ENCODE measurements around the gene CUL4A. TPM values are rescaled to one million over a fixed set of nuclear protein-coding genes. Genes with fewer than 3 reads are reported as not detected.

The CUL4A gene
- total and polyA plus RNA-seq, 2 donors (not counting 1 experiment from before 2014, with no cell fraction given), result 37.5 to 80.4 TPM

DNA sequence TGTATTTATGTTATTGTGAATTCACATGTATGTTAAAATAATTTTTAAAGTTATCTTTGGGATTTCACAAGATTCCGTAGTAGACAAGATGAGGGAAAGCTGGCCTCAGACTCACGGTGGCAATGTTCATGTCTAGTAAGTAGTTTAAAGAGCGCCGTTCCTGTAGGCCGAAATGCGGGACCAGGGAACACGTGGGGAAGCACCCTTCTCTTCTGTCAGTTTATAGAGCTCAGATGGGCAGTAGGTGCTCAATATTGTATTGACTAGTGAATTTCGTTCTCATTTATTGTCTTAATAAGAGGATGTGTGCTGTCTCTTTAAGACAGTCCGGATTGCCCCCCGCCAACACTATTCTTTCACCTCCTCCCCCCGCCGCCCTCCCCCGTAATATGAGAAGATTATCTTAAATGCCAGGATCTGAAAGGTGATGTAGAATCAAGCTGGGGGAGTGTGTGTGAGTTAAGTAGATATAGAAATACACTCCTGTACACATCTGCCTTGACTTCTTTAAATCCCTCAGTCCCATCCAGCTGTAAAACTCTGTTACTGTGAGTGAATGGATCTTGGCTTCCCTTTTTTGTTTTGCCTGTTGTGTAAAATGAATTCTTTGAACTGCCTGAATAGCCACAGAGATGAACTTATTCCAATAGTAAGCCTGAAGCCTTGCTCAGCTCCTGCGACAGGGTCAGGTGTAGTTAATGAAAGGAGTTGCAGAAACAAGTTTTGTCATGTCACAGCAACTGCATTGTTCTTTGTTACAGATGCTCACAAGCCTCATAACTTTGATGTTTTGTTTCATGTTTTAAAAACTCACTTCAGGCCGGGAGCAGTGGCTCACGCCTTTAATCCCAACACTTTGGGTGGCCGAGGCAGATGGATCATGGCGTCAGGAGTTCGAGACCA is 88.9 kb downstream of the CUL4A start:
- H3K9ac ChIP-seq (ENCODE audit: low read length), result peak overlapping the region; percentile 88
- peaks cover 58% of the 10 kb centered on the region for H3K79me2 ChIP-seq (ENCODE audit: control insufficient read depth, insufficient read depth, low read length)
- TF ChIP-seq, protein P1, sequence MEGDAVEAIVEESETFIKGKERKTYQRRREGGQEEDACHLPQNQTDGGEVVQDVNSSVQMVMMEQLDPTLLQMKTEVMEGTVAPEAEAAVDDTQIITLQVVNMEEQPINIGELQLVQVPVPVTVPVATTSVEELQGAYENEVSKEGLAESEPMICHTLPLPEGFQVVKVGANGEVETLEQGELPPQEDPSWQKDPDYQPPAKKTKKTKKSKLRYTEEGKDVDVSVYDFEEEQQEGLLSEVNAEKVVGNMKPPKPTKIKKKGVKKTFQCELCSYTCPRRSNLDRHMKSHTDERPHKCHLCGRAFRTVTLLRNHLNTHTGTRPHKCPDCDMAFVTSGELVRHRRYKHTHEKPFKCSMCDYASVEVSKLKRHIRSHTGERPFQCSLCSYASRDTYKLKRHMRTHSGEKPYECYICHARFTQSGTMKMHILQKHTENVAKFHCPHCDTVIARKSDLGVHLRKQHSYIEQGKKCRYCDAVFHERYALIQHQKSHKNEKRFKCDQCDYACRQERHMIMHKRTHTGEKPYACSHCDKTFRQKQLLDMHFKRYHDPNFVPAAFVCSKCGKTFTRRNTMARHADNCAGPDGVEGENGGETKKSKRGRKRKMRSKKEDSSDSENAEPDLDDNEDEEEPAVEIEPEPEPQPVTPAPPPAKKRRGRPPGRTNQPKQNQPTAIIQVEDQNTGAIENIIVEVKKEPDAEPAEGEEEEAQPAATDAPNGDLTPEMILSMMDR (IDR thresholded peaks at IDR 0.05), result no peak
- TF ChIP-seq EZH2 (IDR thresholded peaks at IDR 0.05; ENCODE audit: borderline replicate concordance, insufficient read depth, low read depth, low read length, poor library complexity, severe bottlenecking), result no peak

More for the DNA sequence above, 88.9 kb downstream of the CUL4A start:
- H2AFZ ChIP-seq (ENCODE audit: insufficient read depth, low read depth, low read length, poor library complexity, severe bottlenecking), result peak overlapping the region; percentile 95
- 65% methylated on average over 13 of the region's 19 CpGs for WGBS (ENCODE audit: insufficient coverage)
- H3K4me3 ChIP-seq (ENCODE audit: control extremely low read depth in 1 of 5, extremely low read depth in 1 of 5, insufficient read depth in 1 of 5, low read depth in 2 of 5, low read length in 4 of 5), result peak overlapping the region; percentile 43 to 86 (median 78)
- H3K4me1 ChIP-seq (ENCODE audit: control insufficient read depth in 2 of 2, insufficient read depth in 2 of 2, low read length in 2 of 2), result peaks cover 11 to 25% of the 10 kb centered on the region in 2 donors
- H3K4me2 ChIP-seq (replicated peaks; ENCODE audit: low read depth, low read length, poor library complexity, severe bottlenecking), result peak overlapping the region; percentile 92
- H3K36me3 ChIP-seq (replicated peaks in 1 of 2; ENCODE audit: control extremely low read depth in 1 of 2, control insufficient read depth in 1 of 2, extremely low read depth in 1 of 2, insufficient read depth in 2 of 2, low read length in 1 of 2), result peaks cover 0 to 10% of the 10 kb centered on the region in 2 experiments
- POLR2A ChIA-PET, result interaction anchor here (1.2 to 1.5 kb wide), 2 partner anchors 65 to 89 kb away, joined by 3 to 12 read pairs; partner anchors contain the start of genes CUL4A and PCID2
- peaks cover 35% of the 10 kb centered on the region for H3K4me1 Mint-ChIP-seq
- intact Hi-C loops (cut with micrococcal nuclease), result loop anchor here (5.0 kb wide), 3 partner anchors 94 to 149 kb away; no protein-coding TSS in a partner anchor
- ATAC-seq (ENCODE audit: low read depth) (no peak), DNase-seq (peak; percentile 17)
- H3K4me3 Mint-ChIP-seq, result peak overlapping the region; percentile 99
- peak overlapping the region; percentile 100 for H3K27ac Mint-ChIP-seq
- H3K27me3 ChIP-seq (replicated peaks in 1 of 4; ENCODE audit: control extremely low read depth in 1 of 4, control insufficient read depth in 3 of 4, insufficient read depth in 4 of 4, low read length in 3 of 4), result peaks cover 0 to 6% (median 2%) of the 10 kb centered on the region in 4 experiments
- H4K20me1 ChIP-seq (ENCODE audit: control insufficient read depth, insufficient read depth, low read length, poor library complexity, severe bottlenecking), result peaks cover 39% of the 10 kb centered on the region
- H3K27ac ChIP-seq (ENCODE audit: low read length in 2 of 2), result peak overlapping the region; percentile 76 to 93
- H3K9me3 ChIP-seq (ENCODE audit: control extremely low read depth in 1 of 3, control insufficient read depth in 2 of 3, insufficient read depth in 1 of 3, low read length in 2 of 3), result peaks cover 0 to 13% (median 0%) of the 10 kb centered on the region in 3 donors
- H3K27me3 Mint-ChIP-seq, result peaks cover 6% of the 10 kb centered on the region
- peaks cover 4% of the 10 kb centered on the region for H3K9me3 Mint-ChIP-seq (ENCODE audit: insufficient read depth)
- CTCF ChIA-PET, result interaction anchor here (0.9 kb wide), 1 partner anchor 328 kb away, joined by 3 read pairs; no protein-coding TSS in a partner anchor
